Stromal cell of bone marrow (primary cell): ENCODE results near the gene GOLGA2.
"Not testable (repeated sequence)": the region's sequence is repeated elsewhere in the genome, so short reads cannot be mapped to it uniquely, and the experiment has no call there.

Experiments
- DNase-seq: peaks from one replicate; pipeline ENCODE4 v3.0.0-alpha.2; 2012; ENCODE audit warnings: low read depth

The GOLGA2 gene

GRCh38 chr9:128294142-128294541 lies 18.3 kb upstream of the GOLGA2 start:
- no peak for DNase-seq

- DNase-seq, result no peak
Observed at GRCh38 chr9:128293091-128293490, 17.3 kb upstream of the GOLGA2 start.

GRCh38 chr9:128292009-128292408 lies 16.2 kb upstream of the GOLGA2 start:
- DNase-seq, result no peak

GRCh38 chr9:128288273-128289004 lies 12.6 kb upstream of the GOLGA2 start:
- no peak for DNase-seq

GRCh38 chr9:128286440-128286839 lies 10.6 kb upstream of the GOLGA2 start:
- DNase-seq, result peak; percentile 19

GRCh38 chr9:128285033-128285784 lies 9.4 kb upstream of the GOLGA2 start:
- DNase-seq, result no peak

- no peak for DNase-seq
Observed at GRCh38 chr9:128282500-128282899, 6.7 kb upstream of the GOLGA2 start.

- DNase-seq, result no peak
Observed at GRCh38 chr9:128280084-128280622, 4.3 kb upstream of the GOLGA2 start.

GRCh38 chr9:128279088-128280073 lies 3.6 kb upstream of the GOLGA2 start:
- DNase-seq, result not testable (repeated sequence)

- no peak for DNase-seq
Observed at GRCh38 chr9:128276574-128277270, 915 bp upstream of the GOLGA2 start.

- peak; percentile 97 for DNase-seq
Observed at GRCh38 chr9:128276008-128276573, 284 bp upstream of the GOLGA2 start, which contains the start of gene SWI5. SWI5 (plus strand) TSS chr9:128276276.

- DNase-seq, result no peak
Observed at GRCh38 chr9:128274245-128274644, 1.6 kb downstream of the GOLGA2 start.

GRCh38 chr9:128271512-128271911 lies 4.3 kb downstream of the GOLGA2 start:
- DNase-seq, result no peak

- DNase-seq, result no peak
Observed at GRCh38 chr9:128271112-128271511, 4.7 kb downstream of the GOLGA2 start.

- no peak for DNase-seq
Observed at GRCh38 chr9:128266868-128267590, 8.8 kb downstream of the GOLGA2 start.

GRCh38 chr9:128265348-128265847 lies 10.4 kb downstream of the GOLGA2 start:
- no peak for DNase-seq

GRCh38 chr9:128262687-128263086 lies 13.1 kb downstream of the GOLGA2 start:
- DNase-seq, result no peak

GRCh38 chr9:128260340-128260739 lies 15.5 kb downstream of the GOLGA2 start:
- no peak for DNase-seq

GRCh38 chr9:128259156-128259555 lies 16.7 kb downstream of the GOLGA2 start:
- DNase-seq, result no peak

GRCh38 chr9:128258326-128258725 lies 17.5 kb downstream of the GOLGA2 start:
- DNase-seq, result no peak
